Measurements from ENCODE around the gene TNFAIP2.

TNFAIP2 gene

DNA sequence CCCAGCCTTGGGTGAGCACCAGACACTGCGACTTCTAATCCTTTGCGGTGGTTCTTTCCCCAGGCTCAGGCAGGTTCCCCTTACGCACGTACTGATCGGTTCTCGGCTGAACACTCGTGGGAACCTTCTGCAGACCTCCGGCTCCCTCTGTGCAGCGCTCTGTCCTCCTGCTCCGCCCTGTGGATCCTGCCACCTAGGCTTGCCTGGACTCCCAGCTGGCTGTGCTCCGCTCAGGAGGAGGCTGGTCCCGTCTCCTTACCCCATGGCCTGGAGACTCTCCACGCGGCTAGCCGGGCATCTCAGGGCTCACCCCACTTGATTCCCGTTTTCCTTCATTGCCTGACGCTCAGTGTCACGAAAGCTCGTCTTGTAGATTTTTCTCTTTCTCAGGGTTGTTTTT lies 34.7 kb downstream of the TNFAIP2 start:
- CTCF ChIA-PET, result interaction anchor here (1.2 to 3.7 kb wide), 2 partner anchors 20 to 53 kb away, joined by 3 to 13 read pairs; no protein-coding TSS in a partner anchor
- TF ChIP-seq, protein P1, sequence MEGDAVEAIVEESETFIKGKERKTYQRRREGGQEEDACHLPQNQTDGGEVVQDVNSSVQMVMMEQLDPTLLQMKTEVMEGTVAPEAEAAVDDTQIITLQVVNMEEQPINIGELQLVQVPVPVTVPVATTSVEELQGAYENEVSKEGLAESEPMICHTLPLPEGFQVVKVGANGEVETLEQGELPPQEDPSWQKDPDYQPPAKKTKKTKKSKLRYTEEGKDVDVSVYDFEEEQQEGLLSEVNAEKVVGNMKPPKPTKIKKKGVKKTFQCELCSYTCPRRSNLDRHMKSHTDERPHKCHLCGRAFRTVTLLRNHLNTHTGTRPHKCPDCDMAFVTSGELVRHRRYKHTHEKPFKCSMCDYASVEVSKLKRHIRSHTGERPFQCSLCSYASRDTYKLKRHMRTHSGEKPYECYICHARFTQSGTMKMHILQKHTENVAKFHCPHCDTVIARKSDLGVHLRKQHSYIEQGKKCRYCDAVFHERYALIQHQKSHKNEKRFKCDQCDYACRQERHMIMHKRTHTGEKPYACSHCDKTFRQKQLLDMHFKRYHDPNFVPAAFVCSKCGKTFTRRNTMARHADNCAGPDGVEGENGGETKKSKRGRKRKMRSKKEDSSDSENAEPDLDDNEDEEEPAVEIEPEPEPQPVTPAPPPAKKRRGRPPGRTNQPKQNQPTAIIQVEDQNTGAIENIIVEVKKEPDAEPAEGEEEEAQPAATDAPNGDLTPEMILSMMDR (IDR thresholded peaks at IDR 0.05; ENCODE audit: control extremely low read depth, extremely low read depth, low read depth, missing control alignments), result no peak
- POLR2A ChIA-PET, result no interaction called here
- no peak for DNase-seq (ENCODE audit: extremely low spot score)

DNA sequence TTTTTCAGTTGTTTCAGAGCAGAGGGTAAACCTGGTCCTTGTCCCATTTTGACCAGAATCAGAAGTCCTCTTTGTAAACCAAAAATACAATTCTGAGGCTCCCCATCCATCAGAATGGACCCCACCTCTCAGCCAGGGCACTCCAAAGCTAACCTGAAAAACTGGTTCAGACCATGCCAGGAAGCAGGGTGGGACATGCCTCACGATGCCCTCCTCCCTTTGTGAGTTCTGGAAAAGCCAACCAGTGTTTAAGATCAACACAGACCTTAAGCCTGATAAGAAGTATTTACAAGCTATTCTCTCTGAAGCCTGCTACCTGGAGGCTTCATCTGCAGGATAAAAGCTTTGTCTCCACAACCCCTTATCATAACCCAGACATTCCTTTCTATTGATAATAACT lies 35.4 kb downstream of the TNFAIP2 start:
- POLR2A ChIA-PET, result no interaction called here
- CTCF ChIA-PET, result interaction anchor here (3.7 kb wide), 1 partner anchor 53 kb away, joined by 13 read pairs; no protein-coding TSS in a partner anchor
- no peak for DNase-seq (ENCODE audit: extremely low spot score)
- TF ChIP-seq, protein P1 (IDR thresholded peaks at IDR 0.05; ENCODE audit: control extremely low read depth, extremely low read depth, low read depth, missing control alignments), result no peak

DNA sequence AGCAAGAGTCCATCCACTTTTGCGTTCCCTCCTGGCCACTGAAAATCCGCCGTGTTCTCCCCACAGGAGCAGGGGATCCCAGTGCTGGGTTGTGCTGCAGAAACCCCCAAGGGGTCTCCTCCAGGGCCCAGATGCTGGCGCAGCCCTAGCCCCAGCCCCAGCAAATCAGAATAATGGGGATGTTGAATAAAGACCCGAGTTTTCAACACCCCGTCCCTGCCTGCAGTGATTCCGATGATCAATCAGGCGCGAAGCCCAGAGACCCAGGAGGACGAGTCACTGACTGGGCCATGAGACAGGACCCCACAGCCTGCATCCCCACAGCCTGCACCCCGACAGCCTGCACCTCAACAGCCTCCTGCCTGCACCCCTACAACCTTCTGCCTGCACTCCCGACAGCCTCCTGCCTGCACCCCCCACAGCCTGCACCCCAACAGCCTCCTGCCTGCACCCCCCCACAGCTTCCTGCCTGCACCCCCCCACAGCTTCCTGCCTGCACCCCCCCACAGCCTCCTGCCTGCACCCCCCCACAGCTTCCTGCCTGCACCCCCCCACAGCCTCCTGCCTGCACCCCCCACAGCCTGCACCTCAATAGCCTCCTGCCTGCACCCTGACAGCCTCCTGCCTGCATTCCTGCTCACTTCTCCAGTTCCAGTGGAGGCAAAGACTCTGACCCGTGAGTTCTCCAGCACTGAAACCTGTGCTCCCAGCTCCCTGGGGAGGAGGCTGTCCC lies 37.2 kb downstream of the TNFAIP2 start:
- ChIA-PET POLR2A (no interaction called here), CTCF (interaction anchor here (1.1 kb wide), 1 partner anchor 15 kb away, joined by 3 read pairs; no protein-coding TSS in a partner anchor)
- no peak for DNase-seq (ENCODE audit: extremely low spot score)

DNA sequence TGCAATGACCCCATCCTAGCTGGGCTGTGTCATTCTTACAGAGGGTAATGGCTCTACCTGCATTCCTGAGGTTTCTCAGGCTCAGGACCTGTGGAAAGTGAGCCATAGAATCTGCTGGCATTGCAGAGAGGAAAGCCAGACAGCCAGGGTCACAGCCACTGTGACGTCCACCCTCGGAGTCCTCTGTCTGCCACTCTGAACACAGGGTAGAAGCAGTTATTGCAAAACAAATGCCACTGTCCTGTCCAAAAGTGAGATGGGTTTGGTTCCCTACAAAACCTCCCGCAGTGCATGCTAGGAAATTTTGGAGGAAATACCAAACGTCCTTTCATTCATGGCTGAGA lies 37.8 kb downstream of the TNFAIP2 start:
- ChIA-PET CTCF (interaction anchor here (0.8 to 1.7 kb wide), 3 partner anchors 15 to 133 kb away, joined by 3 to 6 read pairs (median 4); no protein-coding TSS in a partner anchor), POLR2A (no interaction called here)
- TF ChIP-seq, protein P1 (IDR thresholded peaks at IDR 0.05; ENCODE audit: control extremely low read depth, extremely low read depth, low read depth, missing control alignments), result no peak
- no peak for DNase-seq (ENCODE audit: extremely low spot score)

More for the DNA sequence above, 37.2 kb downstream of the TNFAIP2 start:
- TF ChIP-seq, protein P1 (IDR thresholded peaks at IDR 0.05; ENCODE audit: control extremely low read depth, extremely low read depth, low read depth, missing control alignments), result no peak

DNA sequence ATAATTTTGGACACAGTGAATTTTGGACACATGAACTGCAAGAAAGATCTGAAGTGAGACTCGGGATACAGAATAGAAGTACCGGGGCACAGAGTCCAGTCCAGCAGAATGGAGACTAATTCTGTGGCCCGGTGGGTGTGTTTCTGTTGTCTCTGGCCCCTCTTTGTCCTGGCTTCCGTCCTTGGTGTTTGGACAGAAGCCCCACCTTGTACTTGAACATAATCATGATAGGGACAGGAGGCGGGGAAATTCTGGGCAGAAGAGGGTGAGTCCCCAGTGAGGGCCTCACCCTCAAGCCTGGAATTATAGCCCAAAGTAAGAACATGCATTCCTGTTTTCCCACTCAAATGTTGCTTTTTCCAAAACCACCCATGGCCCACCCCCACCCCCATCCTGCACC lies 39.9 kb downstream of the TNFAIP2 start:
- TF ChIP-seq, protein P1 (IDR thresholded peaks at IDR 0.05; ENCODE audit: control extremely low read depth, extremely low read depth, low read depth, missing control alignments), result no peak
- ChIA-PET CTCF (interaction anchor here (1.5 kb wide), 1 partner anchor 59 kb away, joined by 6 read pairs; no protein-coding TSS in a partner anchor), POLR2A (no interaction called here)
- DNase-seq (ENCODE audit: extremely low spot score), result no peak

DNA sequence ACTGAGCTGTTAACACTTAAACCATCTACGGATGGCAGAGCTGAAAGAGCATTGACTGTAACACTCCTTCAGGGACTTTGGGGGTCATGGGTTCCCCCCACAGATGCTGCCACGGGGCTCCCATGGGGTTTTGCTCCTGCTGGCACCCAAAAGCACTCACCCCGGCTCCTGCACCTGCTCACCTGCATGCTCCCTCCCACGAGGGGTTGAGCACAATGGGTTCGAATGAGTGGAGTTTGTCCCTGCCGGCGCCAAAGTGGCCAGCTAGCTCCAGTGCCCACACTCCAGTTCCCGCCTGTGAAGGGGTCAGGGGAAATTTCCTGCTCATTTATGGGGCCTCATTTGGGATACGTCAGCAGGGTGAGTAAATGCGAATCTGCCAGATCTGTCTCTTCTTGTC lies 40.7 kb downstream of the TNFAIP2 start:
- TF ChIP-seq, protein P1 (IDR thresholded peaks at IDR 0.05; ENCODE audit: control extremely low read depth, extremely low read depth, low read depth, missing control alignments), result no peak
- CTCF ChIA-PET, result interaction anchor here (1.5 kb wide), 1 partner anchor 60 kb away, joined by 6 read pairs; no protein-coding TSS in a partner anchor
- POLR2A ChIA-PET, result no interaction called here
- DNase-seq (ENCODE audit: extremely low spot score), result no peak
